B cell (primary cell): ENCODE results near the gene CYB5D1. TPM values are rescaled to one million over a fixed set of nuclear protein-coding genes. Genes with fewer than 3 reads are reported as not detected.

Experiments
- ATAC-seq: fragments of 200-7000 bp; cut with Tn5 transposase; one replicate; pipeline ENCODE4 v1.10.0; 2021; ENCODE audit warnings: low read depth, mild to moderate bottlenecking, moderate number of reproducible peaks, moderate library complexity
- CTCF ChIA-PET: fragments of 350-600 bp; sonication (Branson Sonifier 250); formaldehyde crosslinking; loops from one replicate; lab custom pipeline; 2021; ENCODE audit warnings: antibody characterized with exemption, inconsistent platforms; lab: Charles Lee
- POLR2A ChIA-PET: fragments of 350-600 bp; sonication (Branson Sonifier 250); formaldehyde crosslinking; loops from one replicate; lab custom pipeline; 2021; ENCODE audit warnings: antibody characterized with exemption; lab: Charles Lee
- DNase-seq: peaks from one replicate; pipeline ENCODE4 v3.0.0; 2013
- H2AFZ ChIP-seq: 2 replicates; pipeline ENCODE4 v1.6.1; 2012; ENCODE audit warnings: mild to moderate bottlenecking, low read depth, low read length; ENCODE audit not compliant: insufficient read depth, poor library complexity, severe bottlenecking
- H3K27ac ChIP-seq, 2 donors: 1 replicate in 1 of 2; 2 replicates in 1 of 2; pipeline ENCODE4 v1.5.1; 2012 to 2013; ENCODE audit warnings: low read length in 2 of 2, mild to moderate bottlenecking in 2 of 2, moderate library complexity in 1 of 2
- H3K27me3 ChIP-seq, 4 experiments: fragments of 200-600 bp in 1 of 4; sonication (generic) in 1 of 4; replicated peaks in 1 of 4; 1 replicate in 2 of 4; 2 replicates in 2 of 4; pipeline versions ENCODE4 v1.6.1 to v1.7.0; 2013 to 2016; ENCODE audit warnings: low read length in 3 of 4, mild to moderate bottlenecking in 2 of 4, mixed read lengths in 1 of 4, moderate library complexity in 1 of 4; ENCODE audit not compliant: insufficient read depth in 4 of 4, control insufficient read depth in 3 of 4; ENCODE audit errors: control extremely low read depth in 1 of 4
- H3K36me3 ChIP-seq, 2 experiments: replicated peaks in 1 of 2; 1 replicate in 1 of 2; 2 replicates in 1 of 2; pipeline versions ENCODE4 v1.6.1 to v1.7.1; 2013; ENCODE audit warnings: low read length in 1 of 2; ENCODE audit not compliant: insufficient read depth in 2 of 2, control insufficient read depth in 1 of 2; ENCODE audit errors: control extremely low read depth in 1 of 2, extremely low read depth in 1 of 2
- H3K4me1 ChIP-seq, 2 donors: fragments of 200-600 bp in 1 of 2; sonication (generic) in 1 of 2; 1 replicate in 1 of 2; 2 replicates in 1 of 2; pipeline versions ENCODE4 v1.5.1 to v1.6.1; 2013 to 2017; ENCODE audit warnings: low read length in 2 of 2; ENCODE audit not compliant: control insufficient read depth in 2 of 2, insufficient read depth in 2 of 2
- H3K4me2 ChIP-seq: replicated peaks from 2 replicates; pipeline ENCODE3; 2012; ENCODE audit warnings: mild to moderate bottlenecking, low read depth, low read length; ENCODE audit not compliant: poor library complexity, severe bottlenecking
- H3K4me3 ChIP-seq, 5 experiments: fragments of 200-600 bp in 1 of 5; sonication (generic) in 1 of 5; 1 replicate in 3 of 5; 2 replicates in 2 of 5; pipeline versions ENCODE4 v1.5.1 to v1.7.0; 2011 to 2016; ENCODE audit warnings: low read length in 4 of 5, mild to moderate bottlenecking in 4 of 5, low read depth in 2 of 5, control low read depth in 1 of 5, moderate library complexity in 1 of 5; ENCODE audit not compliant: insufficient read depth in 1 of 5; ENCODE audit errors: control extremely low read depth in 1 of 5, extremely low read depth in 1 of 5
- H3K79me2 ChIP-seq: fragments of 200-600 bp; sonication (generic); one replicate; pipeline ENCODE4 v1.6.0; 2016; ENCODE audit warnings: low read length; ENCODE audit not compliant: control insufficient read depth, insufficient read depth
- H3K9ac ChIP-seq: fragments of 200-600 bp; sonication (generic); 2 replicates; pipeline ENCODE4 v1.6.1; 2017; ENCODE audit warnings: mild to moderate bottlenecking, low read length, moderate library complexity
- H3K9me3 ChIP-seq, 3 donors: one replicate each; pipeline versions ENCODE4 v1.6.1 to v1.7.1; 2013; ENCODE audit warnings: low read length in 2 of 3; ENCODE audit not compliant: control insufficient read depth in 2 of 3, insufficient read depth in 1 of 3; ENCODE audit errors: control extremely low read depth in 1 of 3
- H4K20me1 ChIP-seq: 2 replicates; pipeline ENCODE4 v1.6.0; 2012; ENCODE audit warnings: mild to moderate bottlenecking, low read length; ENCODE audit not compliant: insufficient read depth, control insufficient read depth, poor library complexity, severe bottlenecking
- H3K27ac Mint-ChIP-seq: one replicate; pipeline ENCODE4 v1.8.0; 2021; ENCODE audit warnings: mixed read lengths
- H3K27me3 Mint-ChIP-seq: one replicate; pipeline ENCODE4 v1.8.0; 2021; ENCODE audit warnings: mixed read lengths
- H3K4me1 Mint-ChIP-seq: one replicate; pipeline ENCODE4 v1.8.0; 2021; ENCODE audit warnings: mixed read lengths
- H3K4me3 Mint-ChIP-seq: one replicate; pipeline ENCODE4 v1.8.0; 2021; ENCODE audit warnings: mixed read lengths
- H3K9me3 Mint-ChIP-seq: one replicate; pipeline ENCODE4 v1.8.0; 2022; ENCODE audit warnings: mixed read lengths; ENCODE audit not compliant: insufficient read depth
- CTCF ChIP-seq: fragments of 200-600 bp; IDR thresholded peaks from one replicate; pipeline ENCODE4 v1.8.0; 2022; ENCODE audit warnings: antibody characterized with exemption, mild to moderate bottlenecking
- EZH2 ChIP-seq: IDR thresholded peaks from 2 replicates; pipeline ENCODE4 v1.6.1; 2012; ENCODE audit warnings: borderline replicate concordance, low read depth, mild to moderate bottlenecking, moderate library complexity, low read length; ENCODE audit not compliant: insufficient read depth, poor library complexity, severe bottlenecking
- WGBS: methylation state at CpG from one replicate; pipeline ENCODE4 v1.1.5; 2013; ENCODE audit warnings: missing lambda C conversion rate; ENCODE audit not compliant: insufficient coverage; 5-methylcytosine and 5-hydroxymethylcytosine counted together
- intact Hi-C: fragments of 100-400 bp; cut with micrococcal nuclease; formaldehyde crosslinking; loops from one replicate; pipeline ENCODE4 v1.10.0; 2022
- polyA plus RNA-seq: library from polyadenylated mRNA; depleted of rRNA; stranded (reverse); fragments of >200 nt; gene quantifications from 2 replicates; pipeline ENCODE4 v1.2.3, GENCODE V29; 2012
- total RNA-seq, 2 donors: library from RNA; stranded (reverse); fragments of 120-200 nt in 1 of 2; gene quantifications; 1 replicate in 1 of 2; 2 replicates in 1 of 2; pipeline versions ENCODE4 v1.2.3 to v1.2.4, GENCODE V29; 2013 to 2022

The CYB5D1 gene
- total and polyA plus RNA-seq, 2 donors (not counting 1 experiment from before 2014, with no cell fraction given) = 6.3 to 10.2 TPM

- no peak for ATAC-seq
- peaks cover 0 to 4% (median 0%) of the 10 kb centered on the region in 3 donors for H3K9me3 ChIP-seq
- H3K9me3 Mint-ChIP-seq = no peaks in the 10 kb centered on the region
- peak overlapping the region; percentile 100 for H3K4me3 Mint-ChIP-seq
- no peak overlapping the region for H2AFZ ChIP-seq
- peaks cover 64% of the 10 kb centered on the region for H3K4me1 Mint-ChIP-seq
- H3K79me2 ChIP-seq = peaks cover 19% of the 10 kb centered on the region
- no peaks in the 10 kb centered on the region for H3K36me3 ChIP-seq
- WGBS = 94% methylated on average over 2 of the region's 2 CpGs
- H3K4me1 ChIP-seq = peaks cover 43 to 77% of the 10 kb centered on the region in 2 donors
- no peak overlapping the region for H3K4me2 ChIP-seq
- no peaks in the 10 kb centered on the region for H3K27me3 Mint-ChIP-seq
- TF ChIP-seq CTCF (no peak), EZH2 (no peak)
- intact Hi-C loops = loop anchor here (5.0 to 10.0 kb wide), 4 partner anchors 153 to 1185 kb away; partner anchors contain the start of genes C17orf100, FXR2, MED31 and RNASEK
- H3K27me3 ChIP-seq = no peaks in the 10 kb centered on the region
- peak; percentile 50 for DNase-seq
- ChIA-PET POLR2A (interaction anchor here (0.7 to 1.5 kb wide), 2 partner anchors 17 to 181 kb away, joined by 3 to 4 read pairs; partner anchors contain the start of gene NAA38), CTCF (interaction anchor here (0.9 to 2.2 kb wide), 4 partner anchors 11 to 97 kb away, joined by 3 to 9 read pairs (median 4); no protein-coding TSS in a partner anchor)
- H3K4me3 ChIP-seq = peak overlapping the region in 1 of 5 experiments; percentile 8
- H3K27ac ChIP-seq = peak overlapping the region in 1 of 2 donors; percentile 100
- H3K9ac ChIP-seq = no peak overlapping the region
- H3K27ac Mint-ChIP-seq = peak overlapping the region; percentile 70
- H4K20me1 ChIP-seq = peaks cover 38% of the 10 kb centered on the region
Measured at GRCh38 chr17:7839876-7840261, 17.9 kb upstream of the CYB5D1 start.

GRCh38 chr17:7840441-7840840 is 17.4 kb upstream of the CYB5D1 start:
- no peak for TF ChIP-seq EZH2
- no peak for TF ChIP-seq CTCF
- Histone ChIP-seq H3K79me2 (peaks cover 24% of the 10 kb centered on the region), H3K27me3 (no peaks in the 10 kb centered on the region), H3K9me3 (peaks cover 0 to 4% (median 0%) of the 10 kb centered on the region in 3 donors), H4K20me1 (peaks cover 43% of the 10 kb centered on the region), H3K27ac (peak overlapping the region in 1 of 2 donors; percentile 100), H3K4me2 (no peak overlapping the region), H3K36me3 (peaks cover 0 to under 1% of the 10 kb centered on the region in 2 experiments), H3K4me3 (peak overlapping the region in 1 of 5 experiments; percentile 8), H3K4me1 (peaks cover 49 to 82% of the 10 kb centered on the region in 2 donors), H2AFZ (no peak overlapping the region), H3K9ac (no peak overlapping the region)
- peak overlapping the region; percentile 100 for H3K27ac Mint-ChIP-seq
- ChIA-PET POLR2A (interaction anchor here (0.7 to 1.5 kb wide), 2 partner anchors 17 to 181 kb away, joined by 3 to 4 read pairs; partner anchors contain the start of gene NAA38), CTCF (interaction anchor here (0.6 to 3.7 kb wide), 11 partner anchors 10 to 380 kb away, joined by 3 to 26 read pairs (median 4); partner anchors contain the start of genes CYB5D1 and NAA38)
- DNase-seq = no peak
- no peak for ATAC-seq
- peaks cover 64% of the 10 kb centered on the region for H3K4me1 Mint-ChIP-seq
- H3K9me3 Mint-ChIP-seq = no peaks in the 10 kb centered on the region
- no peaks in the 10 kb centered on the region for H3K27me3 Mint-ChIP-seq
- intact Hi-C loops = loop anchor here (5.0 to 10.0 kb wide), 2 partner anchors 153 to 226 kb away; partner anchors contain the start of genes FXR2, TP53 and WRAP53
- peak overlapping the region; percentile 100 for H3K4me3 Mint-ChIP-seq
- WGBS = no CpG with 5 or more reads among the region's 1 CpG
